ENCODE data around the gene ECE1.

Gene ECE1

DNA sequence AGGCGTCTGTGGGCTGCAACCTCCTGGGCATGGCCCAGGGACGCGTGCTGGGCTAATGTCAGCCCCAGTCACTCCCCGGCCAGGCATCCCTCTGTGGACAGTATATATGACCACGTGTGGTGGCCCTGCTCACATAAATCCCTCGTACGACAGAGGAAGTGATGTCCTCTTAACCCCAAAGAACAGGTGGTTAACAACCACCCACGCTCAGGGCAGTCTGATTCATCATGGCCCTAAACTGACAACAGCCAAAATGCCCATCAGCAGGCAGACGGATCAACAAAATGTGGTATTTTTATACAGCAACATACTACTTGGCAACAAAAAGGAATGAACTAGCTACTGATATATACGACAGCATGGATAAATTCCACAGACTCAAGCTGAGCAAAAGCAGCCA, 51.0 kb downstream of the ECE1 start:
- no peak overlapping the region for H3K4me3 ChIP-seq (ENCODE audit: low read depth, low read length)
- TF ChIP-seq, protein P1, sequence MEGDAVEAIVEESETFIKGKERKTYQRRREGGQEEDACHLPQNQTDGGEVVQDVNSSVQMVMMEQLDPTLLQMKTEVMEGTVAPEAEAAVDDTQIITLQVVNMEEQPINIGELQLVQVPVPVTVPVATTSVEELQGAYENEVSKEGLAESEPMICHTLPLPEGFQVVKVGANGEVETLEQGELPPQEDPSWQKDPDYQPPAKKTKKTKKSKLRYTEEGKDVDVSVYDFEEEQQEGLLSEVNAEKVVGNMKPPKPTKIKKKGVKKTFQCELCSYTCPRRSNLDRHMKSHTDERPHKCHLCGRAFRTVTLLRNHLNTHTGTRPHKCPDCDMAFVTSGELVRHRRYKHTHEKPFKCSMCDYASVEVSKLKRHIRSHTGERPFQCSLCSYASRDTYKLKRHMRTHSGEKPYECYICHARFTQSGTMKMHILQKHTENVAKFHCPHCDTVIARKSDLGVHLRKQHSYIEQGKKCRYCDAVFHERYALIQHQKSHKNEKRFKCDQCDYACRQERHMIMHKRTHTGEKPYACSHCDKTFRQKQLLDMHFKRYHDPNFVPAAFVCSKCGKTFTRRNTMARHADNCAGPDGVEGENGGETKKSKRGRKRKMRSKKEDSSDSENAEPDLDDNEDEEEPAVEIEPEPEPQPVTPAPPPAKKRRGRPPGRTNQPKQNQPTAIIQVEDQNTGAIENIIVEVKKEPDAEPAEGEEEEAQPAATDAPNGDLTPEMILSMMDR (IDR thresholded peaks at IDR 0.05; ENCODE audit: borderline replicate concordance, insufficient read depth, low read depth, low read length) = no peak

DNA sequence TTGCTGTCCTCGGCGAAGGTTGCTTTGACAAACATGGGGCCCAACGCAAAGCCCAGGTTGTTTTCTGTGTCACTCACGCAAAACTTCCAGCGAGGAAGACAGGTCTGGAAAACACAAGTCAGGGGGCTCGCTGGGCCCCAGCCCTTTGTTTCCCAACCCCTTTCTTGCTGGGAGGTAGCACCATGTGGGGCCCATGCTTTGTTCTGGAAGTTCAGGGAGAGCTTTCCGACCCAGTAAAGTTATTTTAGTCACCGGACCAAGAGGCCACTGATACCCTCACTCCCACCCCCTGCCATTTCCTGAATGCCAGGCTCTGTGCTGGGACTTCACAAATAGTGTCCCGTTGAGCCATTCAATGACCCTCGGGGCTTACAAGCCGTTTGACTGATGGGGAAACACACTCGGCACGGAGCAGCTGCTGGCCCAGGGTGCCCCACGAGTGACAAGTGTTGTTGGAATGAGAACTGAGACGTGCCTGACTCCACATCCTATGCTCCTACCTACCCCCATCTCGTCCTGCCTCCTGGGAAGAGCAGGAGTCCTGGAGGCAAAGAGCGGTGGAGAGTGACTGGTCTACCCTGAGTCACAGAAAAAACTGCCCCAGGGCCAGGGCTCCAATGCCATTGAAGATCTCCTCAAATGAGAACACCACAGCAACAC, 52.0 kb downstream of the ECE1 start:
- TF ChIP-seq, protein P1 (IDR thresholded peaks at IDR 0.05; ENCODE audit: borderline replicate concordance, insufficient read depth, low read depth, low read length) = no peak
- no peak overlapping the region for H3K4me3 ChIP-seq (ENCODE audit: low read depth, low read length)

DNA sequence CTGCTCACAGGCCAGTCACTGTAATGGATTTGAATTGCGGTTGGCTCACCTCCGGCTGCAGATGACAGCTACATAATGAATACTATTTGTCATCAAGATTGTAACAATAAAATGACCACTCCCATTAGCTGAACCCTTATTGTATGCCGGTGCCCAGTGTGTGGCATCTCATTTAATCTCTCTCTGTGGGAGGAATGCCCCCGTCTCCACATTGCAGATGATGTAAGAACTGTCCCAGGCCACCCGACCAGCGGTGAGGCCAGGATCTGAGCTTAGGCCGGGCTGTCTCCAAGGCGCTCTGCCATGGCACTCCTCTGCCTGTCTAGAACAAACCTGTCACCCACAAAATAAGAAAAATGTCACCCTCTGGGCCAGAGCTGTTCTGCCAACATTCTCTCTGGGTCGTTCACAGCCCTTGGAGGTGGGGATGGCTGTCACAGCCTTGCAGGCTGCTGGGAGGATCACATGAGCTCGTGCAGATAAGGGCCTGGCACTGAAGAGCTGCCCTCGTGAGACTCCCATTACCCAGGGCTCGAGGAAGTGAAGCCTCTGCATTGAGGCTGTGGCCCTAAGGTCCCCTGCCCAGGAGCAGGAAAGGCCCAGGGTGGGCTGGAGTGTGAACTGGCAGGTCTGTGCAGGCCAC, 52.7 kb downstream of the ECE1 start:
- H3K4me3 ChIP-seq (ENCODE audit: low read depth, low read length) = no peak overlapping the region
- TF ChIP-seq, protein P1 (IDR thresholded peaks at IDR 0.05; ENCODE audit: borderline replicate concordance, insufficient read depth, low read depth, low read length) = no peak

DNA sequence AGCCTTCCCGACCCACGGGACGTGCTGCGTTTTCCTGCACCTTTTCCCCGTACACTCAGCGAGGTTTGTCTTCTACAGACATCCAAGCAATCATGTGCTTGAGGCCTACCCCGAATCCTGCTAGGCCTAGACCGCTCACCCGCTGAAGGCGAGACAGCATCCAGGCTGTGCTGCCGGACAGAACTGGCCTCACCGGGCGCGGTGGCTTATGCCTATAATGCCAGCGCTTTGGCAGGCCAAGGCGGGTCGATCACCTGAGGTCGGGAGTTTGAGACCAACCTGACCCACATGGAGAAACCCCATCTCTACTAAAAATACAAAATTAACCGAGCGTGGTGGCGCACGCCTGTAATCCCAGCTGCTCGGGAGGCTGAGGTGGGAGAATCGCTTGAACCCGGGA, 54.1 kb downstream of the ECE1 start:
- TF ChIP-seq, protein P1 (IDR thresholded peaks at IDR 0.05; ENCODE audit: borderline replicate concordance, insufficient read depth, low read depth, low read length) = no peak
- no peak overlapping the region for H3K4me3 ChIP-seq (ENCODE audit: low read depth, low read length)

DNA sequence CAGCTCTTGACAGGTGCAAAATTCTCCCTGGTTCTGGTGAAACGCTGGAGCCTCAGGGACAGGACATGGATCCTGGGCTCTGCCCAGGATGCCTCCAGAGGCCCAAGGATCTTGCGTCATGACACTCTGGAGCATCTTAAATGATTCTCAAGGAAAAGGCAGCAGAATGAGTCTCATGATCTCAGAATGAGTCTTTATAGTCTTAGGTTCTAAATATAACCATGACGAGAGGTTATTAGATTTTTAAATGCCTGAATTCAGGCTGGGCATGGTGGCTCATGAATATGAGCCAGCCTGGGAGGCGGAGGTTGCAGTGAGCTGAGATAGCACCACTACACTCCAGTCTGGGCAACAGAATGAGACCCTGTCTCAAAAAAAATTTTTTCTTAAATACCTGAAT, 55.5 kb downstream of the ECE1 start:
- no peak overlapping the region for H3K4me3 ChIP-seq (ENCODE audit: low read depth, low read length)
- TF ChIP-seq, protein P1 (IDR thresholded peaks at IDR 0.05; ENCODE audit: borderline replicate concordance, insufficient read depth, low read depth, low read length) = no peak

DNA sequence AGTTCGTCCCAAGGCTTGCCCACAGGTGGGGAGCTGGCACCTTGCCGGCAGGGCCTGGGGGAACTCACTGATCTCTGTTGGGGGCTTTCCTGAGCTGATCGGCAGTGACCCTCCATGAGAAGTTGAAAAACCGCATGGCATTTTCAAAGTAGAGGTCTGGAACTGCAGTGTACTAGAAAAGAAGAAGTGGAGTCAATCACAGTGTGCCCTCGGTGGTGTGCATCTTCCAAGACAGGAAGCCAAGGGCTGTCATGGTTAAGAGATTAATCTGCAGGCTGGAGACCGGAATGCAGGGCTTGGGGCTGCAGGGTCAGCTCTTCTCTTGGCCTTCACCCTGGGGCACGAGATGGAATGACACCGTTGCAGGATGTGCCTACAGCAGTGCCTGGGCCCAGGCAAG, 56.8 kb downstream of the ECE1 start:
- TF ChIP-seq, protein P1 (IDR thresholded peaks at IDR 0.05; ENCODE audit: borderline replicate concordance, insufficient read depth, low read depth, low read length) = no peak
- H3K4me3 ChIP-seq (ENCODE audit: low read depth, low read length) = no peak overlapping the region

DNA sequence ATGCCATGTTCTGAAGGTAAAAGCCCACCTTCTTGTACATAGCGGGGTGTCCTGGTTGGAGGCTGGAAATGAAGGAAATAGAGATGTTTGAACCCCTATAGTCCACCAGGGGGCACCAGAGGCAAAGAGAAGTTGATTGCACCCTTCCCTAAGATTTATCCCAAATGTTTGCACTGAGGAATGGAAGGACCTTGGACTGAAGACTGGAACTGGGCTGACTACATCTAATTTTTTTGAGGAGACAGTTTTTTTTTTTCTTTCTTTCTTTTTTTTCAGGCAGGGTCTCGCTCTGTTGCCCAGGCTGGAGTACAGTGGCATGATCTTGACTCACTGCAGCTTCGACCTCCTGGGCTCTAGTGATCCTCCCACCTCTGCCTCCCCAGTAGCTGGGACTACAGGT, 58.2 kb downstream of the ECE1 start:
- H3K4me3 ChIP-seq (ENCODE audit: low read depth, low read length) = no peak overlapping the region
- TF ChIP-seq, protein P1 (IDR thresholded peaks at IDR 0.05; ENCODE audit: borderline replicate concordance, insufficient read depth, low read depth, low read length) = peak; percentile 66

Measured in GM12875 (cell line).